Right cardiac atrium (tissue), 5 donors: ENCODE results near the gene CD82. TPM values are rescaled to one million over a fixed set of nuclear protein-coding genes. Genes with fewer than 3 reads are reported as not detected.
A peak's percentile ranks its signal among the peaks of the same experiment; 100 is the strongest.
"Not testable (repeated sequence)": the region's sequence is repeated elsewhere in the genome, so short reads cannot be mapped to it uniquely, and the experiment has no call there.

Experiments used
- ATAC-seq, 2 donors: fragments of 200-7000 bp; cut with Tn5 transposase; one replicate each; pipeline versions ENCODE4 v1.8.0 to v1.9.1; 2020; ENCODE audit warnings: moderate library complexity in 2 of 2, mild to moderate bottlenecking in 1 of 2
- DNase-seq, 3 donors: peaks; one replicate each; pipeline ENCODE4 v3.0.0-alpha.2; 2020
- H3K27ac ChIP-seq: one replicate; pipeline ENCODE4 v1.5.1; 2013; ENCODE audit warnings: mild to moderate bottlenecking, low read length, control low read depth, moderate library complexity
- H3K27me3 ChIP-seq: one replicate; pipeline ENCODE4 v1.6.1; 2013; ENCODE audit not compliant: control insufficient read depth, insufficient read depth
- H3K4me1 ChIP-seq: one replicate; pipeline ENCODE4 v1.6.1; 2013; ENCODE audit warnings: low read length; ENCODE audit not compliant: control insufficient read depth, insufficient read depth
- H3K4me3 ChIP-seq: one replicate; pipeline ENCODE4 v1.5.1; 2013; ENCODE audit warnings: low read length, control low read depth
- H3K9me3 ChIP-seq: one replicate; pipeline ENCODE4 v1.6.1; 2013; ENCODE audit warnings: low read length; ENCODE audit not compliant: control insufficient read depth
- WGBS: extraction: QIAGEN DNeasy Blood & Tissue Kit; methylation state at CpG from one replicate; pipeline ENCODE4 v1.1.7; 2013; 5-methylcytosine and 5-hydroxymethylcytosine counted together
- intact Hi-C, 4 donors: fragments of 100-400 bp; cut with DNase I; formaldehyde crosslinking; loops; one replicate each; pipeline versions ENCODE4 v1.11.0 to v1.14.0; 2022 to 2023
- polyA plus RNA-seq: library from polyadenylated mRNA; stranded (reverse); fragments of 200-250 nt; gene quantifications from one replicate; pipeline ENCODE4 v1.2.3, GENCODE V29; 2013
- total RNA-seq, 4 donors: library from RNA; stranded (reverse); fragmentation: NEBNext Ultra II Directional; extraction: Animal tissue kit (Norgen Biotek cat#: 25700); gene quantifications; one replicate each; pipeline ENCODE4 v1.2.1, GENCODE V29; 2021
- donor health status: healthy with polysubstance abuse.
- donor health status: DM: no; HTN: yes; CAD: no.
- donor health status: DM: no; HTN: no; CAD: no.
- donor health status: DM: no; HTN: yes; CAD: no; lungs with severe emphysema.
- donor health status: DM: yes; HTN: yes; CAD: no.

Gene CD82
- total and polyA plus RNA-seq, 5 donors = 16.7 to 33.6 (median 24.7) TPM

DNA sequence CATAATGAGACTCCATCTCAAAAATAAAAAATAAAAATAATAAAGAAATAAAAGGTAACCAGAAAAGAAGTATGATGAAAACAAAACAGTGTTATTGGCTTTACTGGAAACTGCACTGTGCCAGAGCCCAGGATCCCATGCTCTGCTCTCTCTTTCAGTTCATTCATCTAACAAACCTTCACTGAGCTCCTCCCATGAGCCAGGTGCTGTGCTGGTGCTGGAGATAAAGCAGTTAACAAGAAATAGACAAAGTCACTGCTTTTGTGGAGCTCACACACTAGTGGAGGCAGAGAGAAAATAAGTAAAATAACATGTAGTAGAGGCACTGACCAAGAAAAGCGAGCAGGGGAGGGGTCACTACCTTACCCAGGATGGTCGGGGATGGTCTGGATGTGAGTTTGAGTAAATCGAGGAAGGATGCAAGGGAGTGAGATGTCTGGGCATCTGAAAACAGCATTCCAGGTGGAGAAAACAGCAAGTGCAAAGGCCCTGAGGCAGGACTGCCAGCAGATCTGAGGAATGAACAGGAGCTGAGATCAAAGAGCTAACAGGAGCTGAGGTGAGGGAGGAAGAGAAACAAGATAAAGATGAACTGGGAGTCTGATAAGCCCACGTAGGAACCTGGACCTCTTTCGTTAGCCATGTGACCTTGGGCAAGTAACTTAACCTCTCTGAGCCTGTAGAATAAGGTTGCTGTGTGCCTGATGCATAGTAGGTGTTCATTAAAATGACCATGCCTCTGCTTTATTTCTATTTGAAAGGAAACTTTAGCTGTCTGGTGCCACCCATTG, 31.3 kb upstream of the CD82 start:
- Histone ChIP-seq H3K9me3 (no peaks in the 10 kb centered on the region), H3K4me3 (no peak overlapping the region), H3K4me1 (no peaks in the 10 kb centered on the region), H3K27ac (no peak overlapping the region), H3K27me3 (no peaks in the 10 kb centered on the region)
- 78% methylated on average over 5 of the region's 5 CpGs for WGBS
- DNase-seq = no peak
- ATAC-seq = no peak
- intact Hi-C loops = loop anchor here in 3 of 4 donors (5.0 to 10.0 kb wide), 3 partner anchors 399 to 432 kb away; no protein-coding TSS in a partner anchor

DNA sequence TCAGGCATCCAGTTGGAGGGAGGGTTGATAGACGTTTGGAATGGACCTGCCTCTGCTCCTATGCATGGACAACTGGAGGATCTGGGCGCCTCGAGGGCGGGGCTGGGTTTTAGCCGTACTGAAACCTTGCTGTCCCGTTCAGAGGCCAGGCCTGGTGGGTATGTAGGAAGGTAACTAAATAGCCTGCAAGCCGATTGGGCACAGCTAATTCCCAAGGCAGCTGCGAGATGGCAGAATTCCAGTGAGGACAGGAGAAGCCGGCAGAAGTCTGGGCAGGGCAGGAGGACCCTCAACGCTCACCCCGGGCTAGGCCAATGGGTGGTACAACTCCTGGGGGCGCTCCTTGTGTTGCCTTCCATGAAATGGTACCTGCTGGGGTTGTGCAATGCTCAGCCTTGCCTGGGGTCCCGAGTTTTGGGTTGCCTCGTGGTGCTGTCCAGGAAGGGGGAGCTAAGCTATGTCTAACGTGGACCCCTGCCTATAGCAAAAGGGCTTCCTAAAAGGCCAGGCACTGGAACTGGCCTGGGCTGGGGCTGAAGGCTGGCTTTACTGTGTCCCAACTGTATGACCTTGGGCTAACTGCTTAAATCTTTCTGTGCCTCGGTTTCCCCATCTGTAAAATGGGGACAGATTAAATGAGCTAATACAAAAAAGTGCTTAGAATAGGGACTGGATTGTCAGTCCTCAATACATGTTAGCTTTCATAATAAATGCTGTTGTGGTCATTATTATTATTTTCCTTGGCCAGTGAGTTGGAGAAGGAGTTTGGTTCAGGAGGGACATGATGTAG, 30.1 kb upstream of the CD82 start:
- WGBS = 74% methylated on average over 16 of the region's 16 CpGs
- intact Hi-C loops = loop anchor here (5.0 to 10.0 kb wide), 4 partner anchors 248 to 431 kb away; no protein-coding TSS in a partner anchor
- Histone ChIP-seq H3K4me1 (no peaks in the 10 kb centered on the region), H3K27me3 (no peaks in the 10 kb centered on the region), H3K4me3 (no peak overlapping the region), H3K27ac (no peak overlapping the region), H3K9me3 (no peaks in the 10 kb centered on the region)
- no peak for DNase-seq
- no peak for ATAC-seq

DNA sequence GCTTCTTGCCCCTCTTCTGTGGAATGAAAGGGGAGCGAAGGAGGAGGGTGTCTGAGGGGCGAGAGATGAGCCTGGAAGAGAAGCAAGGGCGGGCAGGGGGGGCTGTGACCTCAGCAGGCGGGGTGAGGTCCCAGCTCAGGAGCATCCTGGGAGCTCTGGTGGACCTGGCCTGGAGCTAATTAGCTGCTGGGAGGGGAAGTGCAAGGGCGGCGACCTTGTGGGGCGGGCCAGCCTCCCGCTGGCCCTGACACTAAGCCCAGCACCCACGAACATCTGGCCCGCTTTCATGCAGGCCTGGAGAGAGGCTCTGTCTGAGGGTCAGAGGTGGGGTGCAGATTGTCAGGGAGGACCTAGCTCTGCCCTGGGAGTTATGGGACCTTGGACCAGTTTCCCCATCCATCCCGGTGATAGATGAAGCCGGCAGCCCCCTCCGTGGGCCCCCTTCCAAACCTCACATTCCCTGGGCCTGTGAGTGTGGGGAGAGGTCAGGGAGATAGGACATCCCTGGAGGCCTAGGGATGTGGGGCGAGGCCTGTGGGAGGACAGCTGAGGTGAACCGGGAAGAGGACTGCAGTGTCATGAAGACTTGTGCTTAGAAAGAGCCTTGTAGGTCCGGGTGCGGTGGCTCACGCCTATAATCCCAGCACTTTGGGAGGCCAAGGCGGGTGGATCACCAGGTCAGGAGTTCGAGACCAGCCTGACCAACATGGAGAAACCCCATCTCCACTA, 28.5 kb upstream of the CD82 start:
- ATAC-seq = no peak
- WGBS = 85% methylated on average over 20 of the region's 20 CpGs
- H3K4me3 ChIP-seq = no peak overlapping the region
- no peaks in the 10 kb centered on the region for H3K4me1 ChIP-seq
- no peaks in the 10 kb centered on the region for H3K9me3 ChIP-seq
- no peak for DNase-seq
- intact Hi-C loops = loop anchor here (5.0 to 10.0 kb wide), 4 partner anchors 250 to 432 kb away; no protein-coding TSS in a partner anchor
- H3K27me3 ChIP-seq = no peaks in the 10 kb centered on the region
- H3K27ac ChIP-seq = no peak overlapping the region

DNA sequence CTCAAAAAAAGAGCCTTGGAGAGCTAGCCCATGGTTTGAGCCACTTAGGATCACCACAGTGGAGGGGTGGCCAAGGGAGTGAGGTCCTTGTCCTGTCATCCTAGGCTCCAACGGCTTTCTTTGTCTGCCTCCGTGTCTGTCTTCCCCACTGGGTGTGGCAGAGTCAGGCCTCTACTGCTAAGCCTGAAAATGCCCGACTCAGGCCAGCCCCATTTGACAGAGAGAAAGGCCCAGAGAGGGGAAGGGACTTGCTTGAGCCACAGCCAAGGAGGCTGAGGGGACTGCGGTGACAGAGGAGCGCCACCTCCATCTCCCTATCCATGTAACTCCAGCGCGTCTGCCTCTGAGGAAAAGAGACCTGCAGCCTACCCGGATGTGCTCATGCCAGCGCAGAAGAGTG, 27.8 kb upstream of the CD82 start:
- ATAC-seq (peak in 1 of 2 donors; percentile 7), DNase-seq (no peak)
- H3K9me3 ChIP-seq = no peaks in the 10 kb centered on the region
- H3K4me1 ChIP-seq = no peaks in the 10 kb centered on the region
- 89% methylated on average over 9 of the region's 9 CpGs for WGBS
- no peak overlapping the region for H3K4me3 ChIP-seq
- H3K27ac ChIP-seq = no peak overlapping the region
- intact Hi-C loops = loop anchor here (2.0 to 10.0 kb wide), 5 partner anchors 250 to 433 kb away; no protein-coding TSS in a partner anchor
- no peaks in the 10 kb centered on the region for H3K27me3 ChIP-seq

DNA sequence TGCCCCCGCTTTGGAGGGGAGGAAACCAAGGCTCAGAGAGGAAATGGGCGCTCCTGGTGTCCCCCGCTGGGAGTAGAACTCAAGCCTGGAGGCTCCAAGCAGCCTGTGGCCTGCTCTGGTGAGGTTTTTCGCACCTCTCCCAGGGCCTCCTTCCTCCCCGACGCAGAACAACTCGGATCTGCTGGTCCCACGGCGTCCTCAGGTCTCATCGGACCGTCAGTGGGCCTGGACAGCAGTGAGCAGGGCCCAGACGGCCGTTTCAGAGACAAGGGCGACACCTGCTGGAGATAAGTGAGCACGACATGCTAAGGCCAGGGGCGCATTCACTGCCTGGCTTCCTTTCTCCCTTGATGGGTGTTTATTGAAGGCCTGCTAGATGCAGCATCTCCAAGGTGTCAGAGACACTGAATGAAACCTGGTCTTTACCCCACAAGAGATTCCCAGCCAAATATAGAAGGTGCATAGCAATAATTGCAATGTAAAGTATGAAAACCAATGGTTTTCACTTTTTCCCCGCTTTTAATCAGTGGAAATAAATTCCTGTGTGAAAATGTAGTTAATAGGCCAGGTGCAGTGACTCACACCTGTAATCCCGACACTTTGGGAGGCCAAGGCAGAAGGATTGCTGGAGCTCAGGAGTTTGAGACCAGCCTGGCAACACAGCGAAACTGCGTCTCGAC, 26.9 kb upstream of the CD82 start:
- 30% methylated on average over 21 of the region's 21 CpGs for WGBS
- Histone ChIP-seq H3K9me3 (no peaks in the 10 kb centered on the region), H3K27ac (no peak overlapping the region), H3K4me1 (no peaks in the 10 kb centered on the region), H3K27me3 (no peaks in the 10 kb centered on the region), H3K4me3 (no peak overlapping the region)
- DNase-seq (peak; percentile 76 to 89 (median 87)), ATAC-seq (peak; percentile 93 to 95)
- intact Hi-C loops = loop anchor here (2.0 to 10.0 kb wide), 5 partner anchors 251 to 434 kb away; no protein-coding TSS in a partner anchor

DNA sequence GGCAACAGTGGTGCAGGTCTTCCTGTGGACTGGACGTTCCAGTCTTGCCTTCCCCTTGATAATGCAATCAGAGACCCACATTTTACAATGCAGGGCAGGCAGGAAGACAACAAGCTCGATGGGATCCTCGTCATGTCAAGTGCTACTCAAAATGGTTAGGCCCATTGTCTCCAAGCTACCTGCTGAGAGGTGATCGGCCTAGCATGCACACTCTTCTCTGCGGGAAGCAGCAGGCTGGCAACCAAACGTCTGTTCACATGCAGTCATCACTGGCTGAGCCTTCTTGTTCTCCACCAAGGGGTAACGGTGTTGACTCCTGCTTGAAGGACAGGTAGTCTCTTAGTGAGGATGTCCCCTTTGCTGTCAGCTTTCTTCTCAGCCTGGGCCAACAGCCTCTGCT, 25.5 kb upstream of the CD82 start:
- DNase-seq (no peak), ATAC-seq (no peak)
- Histone ChIP-seq H3K4me3 (no peak overlapping the region), H3K4me1 (no peaks in the 10 kb centered on the region), H3K27ac (no peak overlapping the region), H3K27me3 (no peaks in the 10 kb centered on the region), H3K9me3 (no peaks in the 10 kb centered on the region)
- WGBS = 74% methylated on average over 7 of the region's 7 CpGs
- intact Hi-C loops = loop anchor here (2.0 to 10.0 kb wide), 6 partner anchors 253 to 443 kb away; partner anchors contain the start of gene EXT2 (in 1 of the 4)

DNA sequence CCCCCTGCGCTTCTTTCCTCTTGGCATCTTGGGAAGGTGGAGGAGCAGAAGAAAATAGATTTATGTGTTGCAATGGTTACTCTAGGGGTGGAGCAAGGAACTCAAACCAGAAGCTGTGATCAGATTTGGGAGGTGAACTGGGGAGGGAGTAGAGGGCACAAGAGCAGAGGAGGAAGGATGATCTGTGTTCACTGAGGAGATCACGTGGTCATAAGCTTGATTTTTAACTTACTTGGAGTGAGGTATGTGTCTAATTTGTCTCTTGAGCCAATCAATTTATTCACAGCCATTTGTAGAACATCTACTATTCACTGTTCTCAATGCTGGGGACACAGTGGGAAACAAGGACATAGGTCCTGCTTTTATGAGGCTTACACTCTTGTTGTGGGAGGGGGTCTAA, 24.8 kb upstream of the CD82 start:
- H3K4me3 ChIP-seq = no peak overlapping the region
- DNase-seq (no peak), ATAC-seq (no peak)
- H3K27ac ChIP-seq = no peak overlapping the region
- no peaks in the 10 kb centered on the region for H3K9me3 ChIP-seq
- intact Hi-C loops = loop anchor here in 1 of 4 donors (5.0 kb wide), 1 partner anchor 443 kb away; the partner anchor contains the start of gene EXT2
- no peaks in the 10 kb centered on the region for H3K4me1 ChIP-seq
- 23% methylated on average over 2 of the region's 2 CpGs for WGBS
- H3K27me3 ChIP-seq = no peaks in the 10 kb centered on the region

DNA sequence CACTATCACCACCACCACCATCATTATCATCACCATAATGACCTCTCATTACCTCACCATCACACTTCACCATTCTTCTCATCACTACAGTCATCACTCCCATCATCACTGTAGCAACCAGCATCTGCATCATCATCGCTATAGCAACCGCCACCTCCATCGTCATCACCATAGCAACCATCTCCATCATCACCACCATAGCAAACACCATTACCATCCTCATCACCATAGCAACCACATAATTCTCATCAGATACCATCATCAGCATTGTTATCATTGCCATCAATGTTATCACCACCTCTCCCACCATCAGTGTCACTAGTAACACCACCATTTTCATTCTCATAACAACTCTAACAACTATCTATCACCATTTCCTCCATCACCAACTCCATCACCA, 23.1 kb upstream of the CD82 start:
- no peak for DNase-seq
- Histone ChIP-seq H3K4me1 (no peaks in the 10 kb centered on the region), H3K27me3 (no peaks in the 10 kb centered on the region), H3K9me3 (no peaks in the 10 kb centered on the region), H3K27ac (no peak overlapping the region), H3K4me3 (no peak overlapping the region)
- no peak for ATAC-seq
- WGBS = 94% methylated on average over 3 of the region's 3 CpGs
- intact Hi-C loops = loop anchor here in 1 of 4 donors (5.0 kb wide), 1 partner anchor 445 kb away; the partner anchor contains the start of gene EXT2

DNA sequence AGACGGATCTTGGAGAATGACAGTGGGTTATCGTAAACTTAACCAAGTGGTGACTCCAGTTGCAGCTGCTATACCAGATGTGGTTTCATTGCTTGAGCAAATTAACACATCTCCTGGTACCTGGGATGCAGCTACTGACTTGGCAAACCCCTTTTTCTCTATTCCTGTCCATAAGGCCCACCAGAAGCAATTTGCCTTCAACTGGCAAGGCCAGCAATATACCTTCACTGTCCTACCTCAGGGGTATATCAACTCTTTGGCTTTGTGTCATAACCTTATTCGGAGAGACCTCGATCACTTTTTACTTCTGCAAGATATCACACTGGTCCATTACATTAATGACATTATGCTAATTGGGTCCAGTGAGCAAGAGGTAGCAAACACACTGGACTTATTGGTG, 18.5 kb upstream of the CD82 start:
- intact Hi-C loops, H3K27me3 ChIP-seq, H3K4me3 ChIP-seq, H3K27ac ChIP-seq, DNase-seq, H3K4me1 ChIP-seq, H3K9me3 ChIP-seq, ATAC-seq: not testable (repeated sequence)
- 96% methylated on average over 4 of the region's 4 CpGs for WGBS

DNA sequence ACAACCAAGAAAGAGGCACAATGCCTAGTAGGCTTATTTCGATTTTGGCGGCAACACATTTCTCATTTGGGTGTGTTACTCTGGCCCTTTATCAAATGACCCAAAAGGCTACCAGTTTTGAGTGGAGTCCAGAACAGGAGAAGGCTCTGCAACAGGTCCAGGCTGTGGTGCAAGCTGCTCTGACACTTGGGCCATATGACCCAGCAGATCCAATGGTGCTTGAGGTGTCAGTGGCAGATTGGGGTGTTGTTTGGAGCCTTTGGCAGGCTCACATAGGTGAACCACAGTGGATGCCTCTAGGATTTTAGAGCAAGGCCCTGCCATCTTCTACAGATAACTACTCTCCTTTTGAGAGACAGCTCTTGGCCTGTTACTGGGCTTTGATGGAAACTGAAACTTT, 17.9 kb upstream of the CD82 start:
- H3K27ac ChIP-seq, H3K4me3 ChIP-seq, H3K4me1 ChIP-seq, DNase-seq, H3K27me3 ChIP-seq, intact Hi-C loops, H3K9me3 ChIP-seq, ATAC-seq: not testable (repeated sequence)
- WGBS = 97% methylated on average over 2 of the region's 2 CpGs
